BLaER1 treated with 17β-estradiol and CSF1 and Interleukin-3, amounts not matched to agents 10 nM and 100 nM (cell line): ENCODE results near the gene ZNF366.

Source experiments
- H3K27ac ChIP-seq, 11 experiments: shearing (Covaris generic); formaldehyde crosslinking; 2 replicates each; pipeline ENCODE4 v1.8.1; 2022
- H3K27me3 ChIP-seq, 11 experiments: shearing (Covaris generic); formaldehyde crosslinking; 2 replicates each; pipeline ENCODE4 v1.8.1; 2022
- H3K36me3 ChIP-seq, 11 experiments: shearing (Covaris generic); formaldehyde crosslinking; 2 replicates each; pipeline ENCODE4 v1.8.1; 2022
- H3K4me1 ChIP-seq, 10 experiments: shearing (Covaris generic); formaldehyde crosslinking; 2 replicates each; pipeline ENCODE4 v1.8.1; 2022
- H3K4me2 ChIP-seq, 11 experiments: shearing (Covaris generic); formaldehyde crosslinking; 2 replicates each; pipeline ENCODE4 v1.8.1; 2022
- H3K4me3 ChIP-seq, 10 experiments: shearing (Covaris generic); formaldehyde crosslinking; 2 replicates each; pipeline ENCODE4 v1.8.1; 2022
- H3K9ac ChIP-seq, 11 experiments: shearing (Covaris generic); formaldehyde crosslinking; 2 replicates each; pipeline ENCODE4 v1.8.1; 2022
- H3K9me3 ChIP-seq, 11 experiments: shearing (Covaris generic); formaldehyde crosslinking; replicated peaks in 1 of 11; 2 replicates each; pipeline ENCODE4 v1.8.1; 2022
- H4K20me1 ChIP-seq, 11 experiments: shearing (Covaris generic); formaldehyde crosslinking; 2 replicates each; pipeline ENCODE4 v1.8.1; 2022
- Cebpa-rat ChIP-seq, 11 experiments: shearing (Covaris generic); IDR thresholded peaks; 2 replicates each; pipeline ENCODE4 v1.8.1; 2022

Gene ZNF366

GRCh38 chr5:72542695-72543094 lies 35.5 kb upstream of the ZNF366 start:
- Histone ChIP-seq H3K4me2 (peak overlapping the region; percentile 26 to 79 (median 55); a peak in 16 of 22 replicates), H3K4me1 (peaks cover 22 to 35% (median 26%) of the 10 kb centered on the region in 10 experiments), H3K36me3 (peaks cover 0 to 7% (median 0%) of the 10 kb centered on the region in 11 experiments; a peak in 1 of 22 replicates), H3K9ac (peak overlapping the region in 5 of 11 experiments; percentile 50 to 66 (median 60); a peak in 6 of 22 replicates), H3K27ac (peak overlapping the region in 9 of 11 experiments; percentile 42 to 86 (median 82); a peak in 18 of 22 replicates), H3K4me3 (no peak overlapping the region), H4K20me1 (no peaks in the 10 kb centered on the region), H3K9me3 (peaks cover 33 to 59% (median 37%) of the 10 kb centered on the region in 11 experiments), H3K27me3 (no peaks in the 10 kb centered on the region)
- TF ChIP-seq Cebpa-rat (IDR thresholded peaks at IDR 0.05): no peak

GRCh38 chr5:72541501-72542225 lies 34.5 kb upstream of the ZNF366 start:
- Histone ChIP-seq H3K9me3 (peaks cover 23 to 49% (median 27%) of the 10 kb centered on the region in 11 experiments), H3K9ac (no peak overlapping the region), H3K36me3 (peaks cover 0 to 7% (median 0%) of the 10 kb centered on the region in 11 experiments; a peak in 1 of 22 replicates), H3K4me1 (peaks cover 29 to 42% (median 33%) of the 10 kb centered on the region in 10 experiments), H3K4me2 (peak overlapping the region in 2 of 11 experiments; percentile 22 to 26; a peak in 2 of 22 replicates), H3K27me3 (no peaks in the 10 kb centered on the region), H3K27ac (peak overlapping the region in 8 of 11 experiments; percentile 32 to 86 (median 55); a peak in 13 of 22 replicates), H4K20me1 (no peaks in the 10 kb centered on the region), H3K4me3 (no peak overlapping the region)
- TF ChIP-seq Cebpa-rat (IDR thresholded peaks at IDR 0.05): no peak

GRCh38 chr5:72540759-72541438 lies 33.7 kb upstream of the ZNF366 start:
- H4K20me1 ChIP-seq: no peaks in the 10 kb centered on the region
- H3K27ac ChIP-seq: peak overlapping the region in 7 of 11 experiments; percentile 43 to 86 (median 56); a peak in 10 of 22 replicates
- H3K4me3 ChIP-seq: no peak overlapping the region
- H3K4me1 ChIP-seq: peaks cover 29 to 42% (median 33%) of the 10 kb centered on the region in 10 experiments
- H3K4me2 ChIP-seq: peak overlapping the region in 1 of 11 experiments; percentile 22; a peak in 1 of 22 replicates
- peaks cover 0 to 7% (median 0%) of the 10 kb centered on the region in 11 experiments; a peak in 1 of 22 replicates for H3K36me3 ChIP-seq
- no peak for TF ChIP-seq Cebpa-rat (IDR thresholded peaks at IDR 0.05)
- no peak overlapping the region for H3K9ac ChIP-seq
- peaks cover 16 to 42% (median 20%) of the 10 kb centered on the region in 11 experiments for H3K9me3 ChIP-seq
- no peaks in the 10 kb centered on the region for H3K27me3 ChIP-seq

- Histone ChIP-seq H4K20me1 (no peaks in the 10 kb centered on the region), H3K4me3 (no peak overlapping the region), H3K4me1 (peaks cover 29 to 42% (median 33%) of the 10 kb centered on the region in 10 experiments), H3K27me3 (no peaks in the 10 kb centered on the region), H3K36me3 (peaks cover 0 to under 1% (median 0%) of the 10 kb centered on the region in 11 experiments; a peak in 1 of 22 replicates), H3K9me3 (peaks cover 4 to 31% (median 9%) of the 10 kb centered on the region in 11 experiments; a peak in 21 of 22 replicates), H3K4me2 (0 out of 22 replicates have a peak overlapping the region, but pooled peaks of 1 of the 11 experiments have one; percentile 2), H3K27ac (no peak overlapping the region), H3K9ac (no peak overlapping the region)
- no peak for TF ChIP-seq Cebpa-rat (IDR thresholded peaks at IDR 0.05)
Observed at GRCh38 chr5:72539726-72540125, 32.5 kb upstream of the ZNF366 start.

GRCh38 chr5:72539038-72539437 lies 31.8 kb upstream of the ZNF366 start:
- no peak for TF ChIP-seq Cebpa-rat (IDR thresholded peaks at IDR 0.05)

GRCh38 chr5:72537166-72537565 lies 30.0 kb upstream of the ZNF366 start:
- TF ChIP-seq Cebpa-rat (IDR thresholded peaks at IDR 0.05): no peak
- Histone ChIP-seq H3K4me1 (peaks cover 16 to 25% (median 18%) of the 10 kb centered on the region in 10 experiments), H3K36me3 (no peaks in the 10 kb centered on the region; a peak in 1 of 22 replicates), H3K4me3 (no peak overlapping the region), H3K4me2 (peak overlapping the region; percentile 42 to 75 (median 60); a peak in 21 of 22 replicates), H4K20me1 (no peaks in the 10 kb centered on the region), H3K9ac (no peak overlapping the region), H3K27me3 (no peaks in the 10 kb centered on the region), H3K27ac (peak overlapping the region in 3 of 11 experiments; percentile 31 to 38 (median 32); a peak in 4 of 22 replicates), H3K9me3 (peaks cover 10 to 39% (median 24%) of the 10 kb centered on the region in 11 experiments)

More at GRCh38 chr5:72539038-72539437, 31.8 kb upstream of the ZNF366 start:
- no peak overlapping the region for H3K27ac ChIP-seq
- H3K4me2 ChIP-seq: no peak overlapping the region
- no peak overlapping the region for H3K9ac ChIP-seq
- no peaks in the 10 kb centered on the region for H3K36me3 ChIP-seq
- no peaks in the 10 kb centered on the region for H4K20me1 ChIP-seq
- H3K27me3 ChIP-seq: no peaks in the 10 kb centered on the region
- H3K4me1 ChIP-seq: peaks cover 29 to 41% (median 33%) of the 10 kb centered on the region in 10 experiments
- H3K4me3 ChIP-seq: no peak overlapping the region
- peaks cover 0 to 31% (median 9%) of the 10 kb centered on the region in 11 experiments; a peak in 13 of 22 replicates for H3K9me3 ChIP-seq

- H3K4me1 ChIP-seq: peaks cover 0 to 3% (median 2%) of the 10 kb centered on the region in 10 experiments; a peak in 14 of 20 replicates
- H3K27ac ChIP-seq: no peak overlapping the region
- peaks cover 10 to 33% (median 24%) of the 10 kb centered on the region in 11 experiments for H3K9me3 ChIP-seq
- no peak overlapping the region for H3K4me3 ChIP-seq
- H3K27me3 ChIP-seq: no peaks in the 10 kb centered on the region
- no peak for TF ChIP-seq Cebpa-rat (IDR thresholded peaks at IDR 0.05)
- no peaks in the 10 kb centered on the region; a peak in 1 of 22 replicates for H3K36me3 ChIP-seq
- H3K9ac ChIP-seq: no peak overlapping the region
- no peaks in the 10 kb centered on the region for H4K20me1 ChIP-seq
- no peak overlapping the region for H3K4me2 ChIP-seq
Observed at GRCh38 chr5:72531496-72532190, 24.4 kb upstream of the ZNF366 start.

- peaks cover 0 to 18% (median 17%) of the 10 kb centered on the region in 10 experiments; a peak in 17 of 20 replicates for H3K4me1 ChIP-seq
- no peak overlapping the region for H3K27ac ChIP-seq
- no peak overlapping the region for H3K4me2 ChIP-seq
- no peak overlapping the region for H3K9ac ChIP-seq
- no peak overlapping the region for H3K4me3 ChIP-seq
- no peaks in the 10 kb centered on the region for H3K27me3 ChIP-seq
- H4K20me1 ChIP-seq: no peaks in the 10 kb centered on the region
- peaks cover 10 to 33% (median 24%) of the 10 kb centered on the region in 11 experiments for H3K9me3 ChIP-seq
- no peaks in the 10 kb centered on the region; a peak in 1 of 22 replicates for H3K36me3 ChIP-seq
- TF ChIP-seq Cebpa-rat (IDR thresholded peaks at IDR 0.05): no peak
Observed at GRCh38 chr5:72530196-72530595, 23.0 kb upstream of the ZNF366 start.
